HepG2 (cell line): Measurements from ENCODE around the gene BACH2. TPM values are rescaled to one million over a fixed set of nuclear protein-coding genes. Genes with fewer than 3 reads are reported as not detected.
A peak's percentile ranks its signal among the peaks of the same experiment; 100 is the strongest.

Experiments
- AHR ChIP-seq: IDR thresholded peaks from 2 replicates; pipeline ENCODE4 v1.6.1; 2018; ENCODE audit warnings: missing genetic modification reagents, missing compliant biosample characterization
- ARID4A ChIP-seq: sonication (generic); formaldehyde crosslinking; IDR thresholded peaks from 2 replicates; pipeline ENCODE4 v1.5.0; 2020; ENCODE audit warnings: mild to moderate bottlenecking, missing genetic modification reagents, borderline replicate concordance
- CBX2 ChIP-seq, 2 experiments: fragments of 200-600 bp in 1 of 2; sonication (generic); formaldehyde crosslinking in 1 of 2; IDR thresholded peaks; 2 replicates each; pipeline versions ENCODE4 v1.7.0 to v1.8.1; 2018 to 2022; ENCODE audit warnings: low read depth in 2 of 2, low read length in 1 of 2, mild to moderate bottlenecking in 1 of 2, missing genetic modification reagents in 1 of 2
- EZH2 ChIP-seq: conservative IDR thresholded peaks from 2 replicates; pipeline ENCODE4 v1.6.1; 2012; ENCODE audit warnings: mild to moderate bottlenecking, low read depth, low read length, moderate library complexity
- IRF1 ChIP-seq: sonication (generic); formaldehyde crosslinking; IDR thresholded peaks from 2 replicates; pipeline ENCODE4 v1.4.0; 2020; ENCODE audit warnings: low read depth, mild to moderate bottlenecking, missing genetic modification reagents
- KLF11 ChIP-seq: IDR thresholded peaks from 2 replicates; pipeline ENCODE4 v1.6.1; 2016; ENCODE audit warnings: missing compliant biosample characterization
- MLX ChIP-seq: IDR thresholded peaks from 2 replicates; pipeline ENCODE4 v1.6.1; 2016
- NR2F6 ChIP-seq, 2 experiments: IDR thresholded peaks; 2 replicates each; pipeline ENCODE4 v1.6.1; 2016; ENCODE audit warnings: antibody characterized with exemption in 1 of 2, mild to moderate bottlenecking in 1 of 2
- TRAFD1 ChIP-seq: sonication (generic); formaldehyde crosslinking; IDR thresholded peaks from 2 replicates; pipeline ENCODE4 v1.5.1; 2020; ENCODE audit warnings: missing genetic modification reagents, mild to moderate bottlenecking, borderline replicate concordance
- ZBTB34 ChIP-seq: sonication (generic); formaldehyde crosslinking; IDR thresholded peaks from 2 replicates; pipeline ENCODE4 v1.8.0; 2022; ENCODE audit warnings: mild to moderate bottlenecking, missing genetic modification reagents
- ZFP36 ChIP-seq: fragments of 150-350 bp; IDR thresholded peaks from 2 replicates; pipeline ENCODE4 v1.6.1; 2018; ENCODE audit warnings: borderline replicate concordance, low read length, low read depth; ENCODE audit not compliant: partially characterized antibody
- ZHX1 ChIP-seq: sonication (generic); formaldehyde crosslinking; IDR thresholded peaks from 2 replicates; pipeline ENCODE4 v1.8.1; 2022; ENCODE audit warnings: low read depth, mild to moderate bottlenecking, missing genetic modification reagents
- ZNF317 ChIP-seq: sonication (generic); formaldehyde crosslinking; IDR thresholded peaks from 2 replicates; pipeline ENCODE4 v1.5.0; 2020; ENCODE audit warnings: mild to moderate bottlenecking, missing genetic modification reagents
- ZNF510 ChIP-seq: sonication (generic); formaldehyde crosslinking; IDR thresholded peaks from 2 replicates; pipeline ENCODE4 v1.4.0; 2020; ENCODE audit warnings: low read depth, mild to moderate bottlenecking, missing genetic modification reagents
- ZNF567 ChIP-seq: sonication (generic); formaldehyde crosslinking; IDR thresholded peaks from 2 replicates; pipeline ENCODE4 v1.8.1; 2023; ENCODE audit warnings: mild to moderate bottlenecking, missing genetic modification reagents, borderline replicate concordance
- ZNF644 ChIP-seq: IDR thresholded peaks from 2 replicates; pipeline ENCODE4 v1.6.1; 2016; ENCODE audit warnings: low read depth
- ZNF879 ChIP-seq: sonication (generic); formaldehyde crosslinking; IDR thresholded peaks from 2 replicates; pipeline ENCODE4 v1.8.1; 2023; ENCODE audit warnings: missing genetic modification reagents
- polyA plus RNA-seq, 8 experiments: library from polyadenylated mRNA; depleted of rRNA in 3 of 8; stranded (reverse) in 7 of 8; unstranded in 1 of 8; fragments of >200 nt; fragmentation: Illumina TruSeq in 4 of 8; extraction: Trizol in 4 of 8; gene quantifications; 2 replicates each; pipeline versions ENCODE4 v1.2.1 to v1.2.3, GENCODE V29; 2011 to 2016; ENCODE audit warnings: low read depth in 4 of 8, missing spikeins in 1 of 8, mixed read lengths in 1 of 8; ENCODE audit not compliant: insufficient read depth in 1 of 8
- total RNA-seq, 5 experiments: library from RNA; depleted of rRNA; stranded (reverse); fragments of >200 nt; fragmentation: Illumina TruSeq; extraction: Trizol; gene quantifications; 2 replicates each; pipeline ENCODE4 v1.2.3, GENCODE V29; 2016; ENCODE audit warnings: low read depth in 1 of 5

BACH2 gene
- total and polyA plus RNA-seq, 2 of the 13 experiments (the other 11 are each of a cell fraction or from before 2014, with no cell fraction given): 0.01 TPM; not detected in 1

- TF ChIP-seq IRF1 (CRISPR knock-in tag): no peak
- peak; percentile 80 for TF ChIP-seq ZNF644
- peak; percentile 91; the same call in 1 of the 2 replicates for TF ChIP-seq AHR
- peak; percentile 91; the same call in 1 of the 2 replicates for TF ChIP-seq KLF11 (CRISPR knock-in tag)
- no peak for TF ChIP-seq ZFP36
- no peak for TF ChIP-seq CBX2 (IDR thresholded peaks at IDR 0.05; ENCODE audit: low read depth, low read length)
- TF ChIP-seq CBX2 (CRISPR knock-in tag; IDR thresholded peaks at IDR 0.05; ENCODE audit: low read depth): no peak
- peak; percentile 73; the same call in 1 of the 2 replicates for TF ChIP-seq ZHX1 (CRISPR knock-in tag)
- no peak for TF ChIP-seq NR2F6 (IDR thresholded peaks at IDR 0.05)
- TF ChIP-seq NR2F6 (CRISPR knock-in tag; IDR thresholded peaks at IDR 0.05): peak; percentile 23; the same call in 1 of the 2 replicates
- TF ChIP-seq ZNF879 (CRISPR knock-in tag): no peak
- TF ChIP-seq MLX: 0 out of 2 replicates have a peak, but pooled peaks have one; percentile 47
- 0 out of 2 replicates have a peak, but pooled peaks have one; percentile 36 for TF ChIP-seq ZNF317 (CRISPR knock-in tag)
- no peak for TF ChIP-seq ZBTB34 (CRISPR knock-in tag)
- no peak for TF ChIP-seq ARID4A (CRISPR knock-in tag)
- no peak for TF ChIP-seq ZNF510 (CRISPR knock-in tag)
- TF ChIP-seq EZH2: no peak
- TF ChIP-seq ZNF567 (CRISPR knock-in tag): no peak
- no peak for TF ChIP-seq TRAFD1 (CRISPR knock-in tag)
Measured at GRCh38 chr6:89895276-89895874, 401.3 kb downstream of the BACH2 start (continued).
